Measurements from ENCODE around the gene PLEKHG4B.

PLEKHG4B gene

GRCh38 chr5:76358-77169, 15.4 kb upstream of the PLEKHG4B start:
- no peak for DNase-seq

- no peak for DNase-seq
Measured at GRCh38 chr5:77170-77501, 14.8 kb upstream of the PLEKHG4B start.

- no peak for DNase-seq
Measured at GRCh38 chr5:77546-77945, 14.4 kb upstream of the PLEKHG4B start.

- DNase-seq: no peak
Measured at GRCh38 chr5:77957-78804, 13.8 kb upstream of the PLEKHG4B start.

GRCh38 chr5:78805-79149, 13.2 kb upstream of the PLEKHG4B start:
- DNase-seq: no peak

- DNase-seq: no peak
Measured at GRCh38 chr5:79263-79662, 12.7 kb upstream of the PLEKHG4B start.

- DNase-seq: no peak
Measured at GRCh38 chr5:79821-80220, 12.1 kb upstream of the PLEKHG4B start.

- DNase-seq: no peak
Measured at GRCh38 chr5:81391-82021, 10.5 kb upstream of the PLEKHG4B start.

- DNase-seq: no peak
Measured at GRCh38 chr5:82097-82496, 9.9 kb upstream of the PLEKHG4B start.

GRCh38 chr5:82570-82969, 9.4 kb upstream of the PLEKHG4B start:
- DNase-seq: no peak

GRCh38 chr5:83029-83428, 8.9 kb upstream of the PLEKHG4B start:
- no peak for DNase-seq

GRCh38 chr5:85334-85995, 6.5 kb upstream of the PLEKHG4B start:
- no peak for DNase-seq

- DNase-seq: no peak
Measured at GRCh38 chr5:89337-90286, 2.4 kb upstream of the PLEKHG4B start.

GRCh38 chr5:90590-91547, 1.1 kb upstream of the PLEKHG4B start:
- no peak for DNase-seq

GRCh38 chr5:92401-93220, 643 bp downstream of the PLEKHG4B start:
- DNase-seq: no peak

GRCh38 chr5:93221-93980, 1.4 kb downstream of the PLEKHG4B start:
- no peak for DNase-seq

GRCh38 chr5:94113-94892, 2.3 kb downstream of the PLEKHG4B start:
- no peak for DNase-seq

- DNase-seq: no peak
Measured at GRCh38 chr5:95241-95980, 3.4 kb downstream of the PLEKHG4B start.
